Breast epithelium (tissue), 4 donors: Measurements from ENCODE around the gene SLK. TPM values are rescaled to one million over a fixed set of nuclear protein-coding genes. Genes with fewer than 3 reads are reported as not detected.

Experiments used
- DNase-seq, 2 donors: peaks; one replicate each; pipeline ENCODE4 v3.0.0-alpha.2; 2019; ENCODE audit warnings: low spot score in 2 of 2
- H3K27ac ChIP-seq, 2 donors: fragments of 200-600 bp; sonication (generic) in 1 of 2; one replicate each; pipeline ENCODE4 v1.5.1; 2016 to 2019; ENCODE audit warnings: mild to moderate bottlenecking in 1 of 2
- H3K27me3 ChIP-seq, 2 donors: fragments of 200-600 bp; sonication (generic) in 1 of 2; one replicate each; pipeline versions ENCODE4 v1.5.1 to v1.6.0; 2017 to 2019; ENCODE audit warnings: control low read depth in 1 of 2, mild to moderate bottlenecking in 1 of 2
- H3K36me3 ChIP-seq: fragments of 200-600 bp; one replicate; pipeline ENCODE4 v1.5.1; 2019
- H3K4me1 ChIP-seq, 2 donors: fragments of 200-600 bp; sonication (generic); one replicate each; pipeline ENCODE4 v1.5.1; 2016 to 2019; ENCODE audit warnings: control low read depth in 1 of 2
- H3K4me3 ChIP-seq, 3 donors: fragments of 200-600 bp; sonication (generic); 1 replicate in 2 of 3; 2 replicates in 1 of 3; pipeline ENCODE4 v1.5.1; 2016 to 2019; ENCODE audit warnings: mild to moderate bottlenecking in 3 of 3, moderate library complexity in 2 of 3
- H3K9me3 ChIP-seq, 2 donors: fragments of 200-600 bp; sonication (generic) in 1 of 2; one replicate each; pipeline ENCODE4 v1.5.1; 2016 to 2019; ENCODE audit warnings: control low read depth in 1 of 2
- POLR2A ChIP-seq: fragments of 450-650 bp; IDR thresholded peaks from one replicate; pipeline ENCODE4 v1.6.1; 2016; ENCODE audit warnings: antibody characterized with exemption, mild to moderate bottlenecking, moderate library complexity
- POLR2AphosphoS5 ChIP-seq, 3 donors: sonication (generic); formaldehyde crosslinking; IDR thresholded peaks; one replicate each; pipeline ENCODE4 v1.6.1; 2017; ENCODE audit warnings: antibody characterized with exemption in 3 of 3
- intact Hi-C: fragments of 100-400 bp; cut with DNase I; formaldehyde crosslinking; loops from one replicate; pipeline ENCODE4 v1.15.1; 2023; ENCODE audit warnings: low total_unique reads
- total RNA-seq, 3 donors: library from RNA; depleted of rRNA; stranded (reverse); fragments of >200 nt; gene quantifications; one replicate each; pipeline ENCODE4 v1.1.0, GENCODE V29; 2016
- TF ChIP-seq, protein P1 (sequence below), 3 donors: fragments of 450-650 bp; IDR thresholded peaks; one replicate each; pipeline ENCODE4 v1.5.1; 2016 to 2017; ENCODE audit warnings: antibody characterized with exemption in 3 of 3, mild to moderate bottlenecking in 3 of 3, moderate library complexity in 3 of 3

SLK gene
- total RNA-seq, 3 donors from 2014 or later = 63.2 to 94.4 (median 76.4) TPM

DNA sequence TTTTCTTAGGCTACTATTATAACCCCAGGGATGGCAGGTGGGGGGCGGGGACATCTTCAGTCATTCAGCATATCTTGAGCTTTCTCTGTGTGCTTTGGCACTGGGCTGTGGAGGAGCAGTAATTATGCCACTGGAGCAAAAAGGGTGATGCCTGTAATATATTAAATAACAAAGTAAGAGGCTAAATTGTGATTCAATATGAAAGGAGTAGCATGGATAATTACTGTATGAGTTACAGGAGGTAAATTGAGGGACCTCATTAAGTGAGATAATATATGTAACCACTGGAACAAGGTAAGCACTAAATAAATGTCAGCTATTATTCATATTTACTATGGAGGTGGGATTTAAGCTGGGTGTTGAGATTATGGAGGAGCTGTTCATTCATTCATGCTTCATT lies 45.7 kb upstream of the SLK start:
- intact Hi-C loops = no loop called here
- TF ChIP-seq, protein P1, sequence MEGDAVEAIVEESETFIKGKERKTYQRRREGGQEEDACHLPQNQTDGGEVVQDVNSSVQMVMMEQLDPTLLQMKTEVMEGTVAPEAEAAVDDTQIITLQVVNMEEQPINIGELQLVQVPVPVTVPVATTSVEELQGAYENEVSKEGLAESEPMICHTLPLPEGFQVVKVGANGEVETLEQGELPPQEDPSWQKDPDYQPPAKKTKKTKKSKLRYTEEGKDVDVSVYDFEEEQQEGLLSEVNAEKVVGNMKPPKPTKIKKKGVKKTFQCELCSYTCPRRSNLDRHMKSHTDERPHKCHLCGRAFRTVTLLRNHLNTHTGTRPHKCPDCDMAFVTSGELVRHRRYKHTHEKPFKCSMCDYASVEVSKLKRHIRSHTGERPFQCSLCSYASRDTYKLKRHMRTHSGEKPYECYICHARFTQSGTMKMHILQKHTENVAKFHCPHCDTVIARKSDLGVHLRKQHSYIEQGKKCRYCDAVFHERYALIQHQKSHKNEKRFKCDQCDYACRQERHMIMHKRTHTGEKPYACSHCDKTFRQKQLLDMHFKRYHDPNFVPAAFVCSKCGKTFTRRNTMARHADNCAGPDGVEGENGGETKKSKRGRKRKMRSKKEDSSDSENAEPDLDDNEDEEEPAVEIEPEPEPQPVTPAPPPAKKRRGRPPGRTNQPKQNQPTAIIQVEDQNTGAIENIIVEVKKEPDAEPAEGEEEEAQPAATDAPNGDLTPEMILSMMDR (IDR thresholded peaks at IDR 0.05) = no peak
- TF ChIP-seq POLR2AphosphoS5 (IDR thresholded peaks at IDR 0.05) = no peak
- no peak for TF ChIP-seq POLR2A
- no peak for DNase-seq
- no peaks in the 10 kb centered on the region for H3K27me3 ChIP-seq
- no peaks in the 10 kb centered on the region for H3K4me1 ChIP-seq
- no peaks in the 10 kb centered on the region for H3K9me3 ChIP-seq
- H3K4me3 ChIP-seq = no peak overlapping the region
- H3K36me3 ChIP-seq = no peaks in the 10 kb centered on the region
- H3K27ac ChIP-seq = no peak overlapping the region

GRCh38 chr10:103921750-103922195 lies 45.2 kb upstream of the SLK start:
- intact Hi-C loops = no loop called here
- Histone ChIP-seq H3K27ac (no peak overlapping the region), H3K4me1 (no peaks in the 10 kb centered on the region), H3K9me3 (no peaks in the 10 kb centered on the region), H3K27me3 (no peaks in the 10 kb centered on the region), H3K4me3 (no peak overlapping the region), H3K36me3 (no peaks in the 10 kb centered on the region)
- DNase-seq = no peak
- TF ChIP-seq POLR2AphosphoS5 (IDR thresholded peaks at IDR 0.05) (no peak), POLR2A (no peak)
- TF ChIP-seq, protein P1 (IDR thresholded peaks at IDR 0.05) = no peak

DNA sequence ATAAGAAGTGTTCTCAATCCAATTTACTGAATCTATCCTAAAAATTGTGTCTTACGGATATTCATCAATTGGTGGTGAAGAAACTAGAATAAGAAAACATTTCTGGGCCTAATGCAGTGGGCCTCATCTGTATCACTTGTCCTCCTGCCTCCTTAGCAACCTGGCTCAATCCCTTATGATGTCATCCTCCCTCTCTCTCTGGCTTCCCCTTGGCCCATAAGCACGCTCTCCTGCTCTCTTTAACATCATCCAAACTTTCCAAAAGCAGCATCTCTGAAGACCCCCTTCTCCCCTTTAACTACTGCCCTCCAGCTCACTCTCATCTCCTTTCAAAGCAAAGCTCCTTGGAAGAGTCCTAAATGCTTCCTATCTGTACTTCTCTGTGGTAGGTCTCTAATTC lies 44.3 kb upstream of the SLK start:
- TF ChIP-seq POLR2AphosphoS5 (IDR thresholded peaks at IDR 0.05) = no peak
- TF ChIP-seq, protein P1 (IDR thresholded peaks at IDR 0.05) = no peak
- TF ChIP-seq POLR2A = no peak
- H3K27ac ChIP-seq = no peak overlapping the region
- no peaks in the 10 kb centered on the region for H3K9me3 ChIP-seq
- DNase-seq = no peak
- intact Hi-C loops = no loop called here
- no peak overlapping the region for H3K4me3 ChIP-seq
- H3K36me3 ChIP-seq = no peaks in the 10 kb centered on the region
- H3K27me3 ChIP-seq = no peaks in the 10 kb centered on the region
- H3K4me1 ChIP-seq = no peaks in the 10 kb centered on the region

- no peak overlapping the region for H3K4me3 ChIP-seq
- H3K9me3 ChIP-seq = no peaks in the 10 kb centered on the region
- no peak for DNase-seq
- no peaks in the 10 kb centered on the region for H3K36me3 ChIP-seq
- intact Hi-C loops = no loop called here
- no peaks in the 10 kb centered on the region for H3K4me1 ChIP-seq
- H3K27me3 ChIP-seq = no peaks in the 10 kb centered on the region
- H3K27ac ChIP-seq = no peak overlapping the region
- TF ChIP-seq, protein P1 (IDR thresholded peaks at IDR 0.05) = no peak
- TF ChIP-seq POLR2A = no peak
Measured at GRCh38 chr10:103923502-103923901, 43.4 kb upstream of the SLK start.

GRCh38 chr10:103925591-103925990 lies 41.3 kb upstream of the SLK start:
- no peaks in the 10 kb centered on the region for H3K27me3 ChIP-seq
- no peak overlapping the region for H3K4me3 ChIP-seq
- H3K36me3 ChIP-seq = no peaks in the 10 kb centered on the region
- H3K9me3 ChIP-seq = no peaks in the 10 kb centered on the region
- no peak for DNase-seq
- H3K27ac ChIP-seq = no peak overlapping the region
- TF ChIP-seq POLR2A (no peak), POLR2AphosphoS5 (IDR thresholded peaks at IDR 0.05) (no peak)
- TF ChIP-seq, protein P1 (IDR thresholded peaks at IDR 0.05) = no peak
- H3K4me1 ChIP-seq = no peaks in the 10 kb centered on the region
- intact Hi-C loops = no loop called here
